LNCAP (cell line): ENCODE data around the gene MAPK1.

ENCODE experiments used
- CTCF ChIP-seq: fragments of 450-650 bp; IDR thresholded peaks from 2 replicates; pipeline ENCODE4 v1.5.1; 2017; ENCODE audit warnings: mild to moderate bottlenecking

Gene MAPK1

GRCh38 chr22:21815958-21816357, 51.5 kb downstream of the MAPK1 start:
- no peak for TF ChIP-seq CTCF

GRCh38 chr22:21815357-21815756, 52.1 kb downstream of the MAPK1 start:
- TF ChIP-seq CTCF, result no peak

GRCh38 chr22:21811982-21812381, 55.5 kb downstream of the MAPK1 start:
- TF ChIP-seq CTCF, result no peak

- TF ChIP-seq CTCF, result no peak
Observed at GRCh38 chr22:21807544-21808529, 59.6 kb downstream of the MAPK1 start.

- no peak for TF ChIP-seq CTCF
Observed at GRCh38 chr22:21803811-21804249, 63.6 kb downstream of the MAPK1 start.

GRCh38 chr22:21802673-21803072, 64.8 kb downstream of the MAPK1 start:
- no peak for TF ChIP-seq CTCF

- TF ChIP-seq CTCF, result no peak
Observed at GRCh38 chr22:21802056-21802455, 65.4 kb downstream of the MAPK1 start.
